ENCODE measurements around the gene THSD4. TPM values are rescaled to one million over a fixed set of nuclear protein-coding genes. Genes with fewer than 3 reads are reported as not detected.

THSD4 gene
- total RNA-seq, 1 experiment from 2014 or later, result 29.3 TPM

- Histone ChIP-seq H4K20me1 (ENCODE audit: insufficient read depth) (no peaks in the 10 kb centered on the region), H3K9me2 (ENCODE audit: insufficient read depth) (no peaks in the 10 kb centered on the region), H3K4me1 (replicated peaks; ENCODE audit: insufficient read depth) (peaks cover 70% of the 10 kb centered on the region), H3K27me3 (ENCODE audit: insufficient read depth, low read depth) (no peaks in the 10 kb centered on the region), H2AFZ (no peak overlapping the region), H3K79me2 (ENCODE audit: low read depth) (peaks cover 38% of the 10 kb centered on the region), H3K9me3 (ENCODE audit: insufficient read depth, low read depth) (no peaks in the 10 kb centered on the region; the same call in 1 of the 2 replicates), H3K4me3 (peak overlapping the region; percentile 21; the same call in 1 of the 2 replicates), H3K27ac (peak overlapping the region; percentile 100), H3F3A (ENCODE audit: insufficient read depth, low read depth) (peaks cover 60% of the 10 kb centered on the region), H3K36me3 (ENCODE audit: low read depth) (peaks cover 7% of the 10 kb centered on the region; the same call in 1 of the 2 replicates), H3K4me2 (peak overlapping the region; percentile 72)
- CTCF ChIA-PET, result no interaction called here
- no peak for TF ChIP-seq EZH2 (IDR thresholded peaks at IDR 0.05; ENCODE audit: low read depth)
- TF ChIP-seq, protein P1, sequence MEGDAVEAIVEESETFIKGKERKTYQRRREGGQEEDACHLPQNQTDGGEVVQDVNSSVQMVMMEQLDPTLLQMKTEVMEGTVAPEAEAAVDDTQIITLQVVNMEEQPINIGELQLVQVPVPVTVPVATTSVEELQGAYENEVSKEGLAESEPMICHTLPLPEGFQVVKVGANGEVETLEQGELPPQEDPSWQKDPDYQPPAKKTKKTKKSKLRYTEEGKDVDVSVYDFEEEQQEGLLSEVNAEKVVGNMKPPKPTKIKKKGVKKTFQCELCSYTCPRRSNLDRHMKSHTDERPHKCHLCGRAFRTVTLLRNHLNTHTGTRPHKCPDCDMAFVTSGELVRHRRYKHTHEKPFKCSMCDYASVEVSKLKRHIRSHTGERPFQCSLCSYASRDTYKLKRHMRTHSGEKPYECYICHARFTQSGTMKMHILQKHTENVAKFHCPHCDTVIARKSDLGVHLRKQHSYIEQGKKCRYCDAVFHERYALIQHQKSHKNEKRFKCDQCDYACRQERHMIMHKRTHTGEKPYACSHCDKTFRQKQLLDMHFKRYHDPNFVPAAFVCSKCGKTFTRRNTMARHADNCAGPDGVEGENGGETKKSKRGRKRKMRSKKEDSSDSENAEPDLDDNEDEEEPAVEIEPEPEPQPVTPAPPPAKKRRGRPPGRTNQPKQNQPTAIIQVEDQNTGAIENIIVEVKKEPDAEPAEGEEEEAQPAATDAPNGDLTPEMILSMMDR (conservative IDR thresholded peaks at IDR 0.05), result no peak
- TSS peak; percentile 75 for BruUV-seq (replicated peaks)
- intact Hi-C loops (cut with micrococcal nuclease; ENCODE audit: unreplicated experiment), result loop anchor here (2.0 kb wide), 3 partner anchors 284 to 496 kb away; no protein-coding TSS in a partner anchor
- POLR2A ChIA-PET (ENCODE audit: unreplicated experiment), result interaction anchor here (0.7 kb wide), 1 partner anchor 1081 kb away, joined by 6 read pairs; the partner anchor contains the start of gene HEXA
- DNase-seq, result peak in 1 of 2 experiments; percentile 96
Measured at GRCh38 chr15:71294251-71294910, 179.1 kb downstream of the THSD4 start.

DNA sequence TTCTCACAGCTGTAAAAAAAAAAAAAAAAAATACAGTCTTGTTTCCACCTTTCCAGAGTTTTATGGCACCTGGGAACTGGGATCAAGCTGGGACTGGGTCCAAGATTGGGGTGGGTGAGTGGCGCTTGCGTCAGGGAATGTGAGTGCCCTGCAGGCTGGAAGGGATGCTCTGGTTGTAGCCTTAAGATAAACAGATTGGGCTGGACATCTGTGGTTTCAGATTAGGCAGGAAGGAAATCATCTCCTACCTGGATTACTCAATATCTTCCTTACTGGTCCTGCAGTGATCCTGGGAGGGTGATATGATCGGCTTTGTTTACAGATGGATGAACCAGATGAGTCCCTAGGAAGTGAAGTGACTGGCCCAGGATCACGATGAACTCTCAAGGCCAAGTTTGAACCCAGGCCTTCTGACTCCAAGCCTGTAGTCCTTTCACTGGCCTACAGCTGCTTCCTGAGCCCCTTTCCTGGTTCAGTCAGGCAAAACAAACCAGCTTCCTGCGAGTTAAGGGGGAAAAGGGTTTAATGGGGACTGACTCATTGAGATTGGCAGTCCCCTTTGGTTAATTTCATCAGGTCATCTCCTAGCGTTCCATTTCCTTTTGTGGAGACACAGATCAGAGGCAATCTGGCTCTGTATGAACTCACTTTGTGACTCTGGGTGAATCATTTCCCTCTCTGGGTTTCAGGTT lies 179.8 kb downstream of the THSD4 start:
- H3K27ac ChIP-seq, result peak overlapping the region; percentile 100
- H4K20me1 ChIP-seq (ENCODE audit: insufficient read depth), result no peaks in the 10 kb centered on the region
- TF ChIP-seq, protein P1 (conservative IDR thresholded peaks at IDR 0.05), result no peak
- no peak for TF ChIP-seq EZH2 (IDR thresholded peaks at IDR 0.05; ENCODE audit: low read depth)
- H3K9me3 ChIP-seq (ENCODE audit: insufficient read depth, low read depth), result no peaks in the 10 kb centered on the region; the same call in 1 of the 2 replicates
- peaks cover 70% of the 10 kb centered on the region for H3K4me1 ChIP-seq (replicated peaks; ENCODE audit: insufficient read depth)
- H3F3A ChIP-seq (ENCODE audit: insufficient read depth, low read depth), result peaks cover 60% of the 10 kb centered on the region
- no peaks in the 10 kb centered on the region for H3K27me3 ChIP-seq (ENCODE audit: insufficient read depth, low read depth)
- DNase-seq, result peak; percentile 78 to 99
- no peaks in the 10 kb centered on the region for H3K9me2 ChIP-seq (ENCODE audit: insufficient read depth)
- ChIA-PET POLR2A (ENCODE audit: unreplicated experiment) (interaction anchor here (0.6 to 1.0 kb wide), 5 partner anchors 43 to 1814 kb away, joined by 3 to 12 read pairs (median 6); partner anchors contain the start of gene HEXA), CTCF (no interaction called here)
- H3K4me2 ChIP-seq, result peak overlapping the region; percentile 72
- H3K4me3 ChIP-seq, result 0 out of 2 replicates have a peak overlapping the region, but pooled peaks have one; percentile 21
- no peak overlapping the region for H2AFZ ChIP-seq
- TSS peak; percentile 56 for BruUV-seq (replicated peaks)
- H3K36me3 ChIP-seq (ENCODE audit: low read depth), result peaks cover 7% of the 10 kb centered on the region; the same call in 1 of the 2 replicates
- H3K79me2 ChIP-seq (ENCODE audit: low read depth), result peaks cover 41% of the 10 kb centered on the region
- intact Hi-C loops (cut with micrococcal nuclease; ENCODE audit: unreplicated experiment), result loop anchor here (1.0 to 5.0 kb wide), 12 partner anchors 16 to 788 kb away; no protein-coding TSS in a partner anchor

- peaks cover 7% of the 10 kb centered on the region; the same call in 1 of the 2 replicates for H3K36me3 ChIP-seq (ENCODE audit: low read depth)
- ChIA-PET CTCF (interaction anchor here (0.6 kb wide), 1 partner anchor 180 kb away, joined by 3 read pairs; no protein-coding TSS in a partner anchor), POLR2A (ENCODE audit: unreplicated experiment) (interaction anchor here (0.6 to 1.0 kb wide), 4 partner anchors 44 to 1815 kb away, joined by 3 to 12 read pairs (median 6); no protein-coding TSS in a partner anchor)
- no peaks in the 10 kb centered on the region for H3K27me3 ChIP-seq (ENCODE audit: insufficient read depth, low read depth)
- peak overlapping the region; percentile 100 for H3K27ac ChIP-seq
- H3K9me3 ChIP-seq (ENCODE audit: insufficient read depth, low read depth), result no peaks in the 10 kb centered on the region
- no peaks in the 10 kb centered on the region for H4K20me1 ChIP-seq (ENCODE audit: insufficient read depth)
- H3K9me2 ChIP-seq (ENCODE audit: insufficient read depth), result no peaks in the 10 kb centered on the region
- TF ChIP-seq, protein P1 (conservative IDR thresholded peaks at IDR 0.05), result no peak
- TF ChIP-seq EZH2 (IDR thresholded peaks at IDR 0.05; ENCODE audit: low read depth), result no peak
- intact Hi-C loops (cut with micrococcal nuclease; ENCODE audit: unreplicated experiment), result loop anchor here (1.0 to 5.0 kb wide), 12 partner anchors 16 to 788 kb away; no protein-coding TSS in a partner anchor
- H3K4me1 ChIP-seq (replicated peaks; ENCODE audit: insufficient read depth), result peaks cover 70% of the 10 kb centered on the region
- BruUV-seq (replicated peaks), result no TSS peak
- peak overlapping the region; percentile 57 for H3K4me2 ChIP-seq
- no peak overlapping the region for H2AFZ ChIP-seq
- no peak overlapping the region; the same call in 1 of the 2 replicates for H3K4me3 ChIP-seq
- peaks cover 43% of the 10 kb centered on the region for H3K79me2 ChIP-seq (ENCODE audit: low read depth)
- peak in 1 of 2 experiments; percentile 94 for DNase-seq
- peaks cover 60% of the 10 kb centered on the region for H3F3A ChIP-seq (ENCODE audit: insufficient read depth, low read depth)
Measured at GRCh38 chr15:71295603-71296314, 180.5 kb downstream of the THSD4 start.
